Measurements from ENCODE around the gene GEN1. TPM values are rescaled to one million over a fixed set of nuclear protein-coding genes. Genes with fewer than 3 reads are reported as not detected.

The GEN1 gene
- total RNA-seq, 4 donors from 2014 or later: 1.4 to 5.8 (median 3.0) TPM

GRCh38 chr2:17791121-17791816 lies 37.3 kb downstream of the GEN1 start:
- peaks cover 3% of the 10 kb centered on the region for H3K27me3 ChIP-seq
- H3K36me3 ChIP-seq: no peaks in the 10 kb centered on the region
- no peak for ATAC-seq
- no peak overlapping the region for H3K27ac ChIP-seq
- TF ChIP-seq POLR2A (IDR thresholded peaks at IDR 0.05) (no peak), POLR2AphosphoS5 (IDR thresholded peaks at IDR 0.05) (no peak), EP300 (IDR thresholded peaks at IDR 0.05) (no peak)
- TF ChIP-seq, protein P1, sequence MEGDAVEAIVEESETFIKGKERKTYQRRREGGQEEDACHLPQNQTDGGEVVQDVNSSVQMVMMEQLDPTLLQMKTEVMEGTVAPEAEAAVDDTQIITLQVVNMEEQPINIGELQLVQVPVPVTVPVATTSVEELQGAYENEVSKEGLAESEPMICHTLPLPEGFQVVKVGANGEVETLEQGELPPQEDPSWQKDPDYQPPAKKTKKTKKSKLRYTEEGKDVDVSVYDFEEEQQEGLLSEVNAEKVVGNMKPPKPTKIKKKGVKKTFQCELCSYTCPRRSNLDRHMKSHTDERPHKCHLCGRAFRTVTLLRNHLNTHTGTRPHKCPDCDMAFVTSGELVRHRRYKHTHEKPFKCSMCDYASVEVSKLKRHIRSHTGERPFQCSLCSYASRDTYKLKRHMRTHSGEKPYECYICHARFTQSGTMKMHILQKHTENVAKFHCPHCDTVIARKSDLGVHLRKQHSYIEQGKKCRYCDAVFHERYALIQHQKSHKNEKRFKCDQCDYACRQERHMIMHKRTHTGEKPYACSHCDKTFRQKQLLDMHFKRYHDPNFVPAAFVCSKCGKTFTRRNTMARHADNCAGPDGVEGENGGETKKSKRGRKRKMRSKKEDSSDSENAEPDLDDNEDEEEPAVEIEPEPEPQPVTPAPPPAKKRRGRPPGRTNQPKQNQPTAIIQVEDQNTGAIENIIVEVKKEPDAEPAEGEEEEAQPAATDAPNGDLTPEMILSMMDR (IDR thresholded peaks at IDR 0.05): no peak
- no peaks in the 10 kb centered on the region for H3K4me1 ChIP-seq
- no peaks in the 10 kb centered on the region for H3K9me3 ChIP-seq
- no peak overlapping the region for H3K4me3 ChIP-seq
- WGBS, 2 donors (ENCODE audit: low coverage in 1 of 2): 29 to 47% methylated on average over 5 of the region's 5 CpGs

GRCh38 chr2:17791817-17792130 lies 37.8 kb downstream of the GEN1 start:
- Histone ChIP-seq H3K27me3 (peaks cover 3% of the 10 kb centered on the region), H3K27ac (no peak overlapping the region), H3K36me3 (no peaks in the 10 kb centered on the region), H3K9me3 (no peaks in the 10 kb centered on the region), H3K4me3 (no peak overlapping the region), H3K4me1 (no peaks in the 10 kb centered on the region)
- no peak for TF ChIP-seq POLR2A (IDR thresholded peaks at IDR 0.05)
- no peak for TF ChIP-seq POLR2AphosphoS5 (IDR thresholded peaks at IDR 0.05)
- TF ChIP-seq, protein P1 (IDR thresholded peaks at IDR 0.05): no peak
- TF ChIP-seq EP300 (IDR thresholded peaks at IDR 0.05): no peak
- no peak for ATAC-seq
- 35 to 92% methylated on average over 2 of the region's 2 CpGs for WGBS, 2 donors (ENCODE audit: low coverage in 1 of 2)

GRCh38 chr2:17792515-17792914 lies 38.6 kb downstream of the GEN1 start:
- TF ChIP-seq EP300 (IDR thresholded peaks at IDR 0.05) (no peak), POLR2AphosphoS5 (IDR thresholded peaks at IDR 0.05) (no peak), POLR2A (IDR thresholded peaks at IDR 0.05) (no peak)
- TF ChIP-seq, protein P1 (IDR thresholded peaks at IDR 0.05): no peak
- Histone ChIP-seq H3K36me3 (no peaks in the 10 kb centered on the region), H3K4me1 (no peaks in the 10 kb centered on the region), H3K27ac (no peak overlapping the region), H3K9me3 (no peaks in the 10 kb centered on the region), H3K4me3 (no peak overlapping the region), H3K27me3 (peaks cover 3% of the 10 kb centered on the region)
- 80% methylated on average over 1 of the region's 1 CpG; no CpG with 5 or more reads in 1 of the 2 donors for WGBS, 2 donors (ENCODE audit: low coverage in 1 of 2)
- ATAC-seq: no peak

GRCh38 chr2:17793296-17793695 lies 39.4 kb downstream of the GEN1 start:
- Histone ChIP-seq H3K4me1 (no peaks in the 10 kb centered on the region), H3K9me3 (no peaks in the 10 kb centered on the region), H3K27ac (no peak overlapping the region), H3K36me3 (no peaks in the 10 kb centered on the region), H3K27me3 (no peaks in the 10 kb centered on the region), H3K4me3 (no peak overlapping the region)
- TF ChIP-seq EP300 (IDR thresholded peaks at IDR 0.05) (no peak), POLR2AphosphoS5 (IDR thresholded peaks at IDR 0.05) (no peak), POLR2A (IDR thresholded peaks at IDR 0.05) (no peak)
- TF ChIP-seq, protein P1 (IDR thresholded peaks at IDR 0.05): no peak
- ATAC-seq: no peak
- 63 to 73% methylated on average over 3 to 4 of the region's 4 CpGs for WGBS, 2 donors (ENCODE audit: low coverage in 1 of 2)

DNA sequence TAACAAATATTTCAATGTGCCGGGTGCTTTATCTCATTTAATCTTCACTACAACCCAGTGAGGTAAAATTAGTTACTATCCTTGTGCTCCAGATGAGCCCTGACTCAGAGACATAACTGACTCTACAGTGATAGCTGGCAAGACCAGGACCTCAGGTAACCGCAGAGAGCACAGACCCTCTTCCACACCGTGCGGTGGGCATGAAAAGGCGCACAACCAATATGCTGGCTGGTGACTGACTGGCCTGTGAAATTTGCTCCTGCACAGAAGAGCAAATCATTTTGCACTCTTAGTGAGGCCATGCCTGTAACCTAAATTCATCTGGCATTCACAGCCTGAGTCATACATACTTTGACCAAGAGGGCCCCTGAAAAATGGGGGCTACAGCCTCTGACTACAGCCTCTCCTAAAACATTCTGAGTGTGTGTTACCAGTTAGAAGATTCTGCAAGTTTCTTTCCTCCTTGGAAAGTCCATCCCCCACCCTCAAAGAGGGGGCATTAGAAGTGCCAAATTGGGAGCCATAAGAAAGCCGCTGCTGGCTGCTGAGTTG lies 39.9 kb downstream of the GEN1 start:
- Histone ChIP-seq H3K36me3 (no peaks in the 10 kb centered on the region), H3K4me1 (no peaks in the 10 kb centered on the region), H3K9me3 (no peaks in the 10 kb centered on the region), H3K27ac (no peak overlapping the region), H3K27me3 (no peaks in the 10 kb centered on the region), H3K4me3 (no peak overlapping the region)
- ATAC-seq: no peak
- no peak for TF ChIP-seq POLR2A (IDR thresholded peaks at IDR 0.05)
- no peak for TF ChIP-seq POLR2AphosphoS5 (IDR thresholded peaks at IDR 0.05)
- TF ChIP-seq EP300 (IDR thresholded peaks at IDR 0.05): no peak
- TF ChIP-seq, protein P1 (IDR thresholded peaks at IDR 0.05): no peak
- 83 to 100% methylated on average over 1 to 5 of the region's 6 CpGs for WGBS, 2 donors (ENCODE audit: low coverage in 1 of 2)
